Activated CD8-positive, alpha-beta memory T cell treated with anti-CD3 and anti-CD28 coated beads, Interleukin-2, amount 10 ng/mL, durations not matched to agents 7 days and 5 days (primary cell): Measurements from ENCODE around the gene LSMEM2. TPM values are rescaled to one million over a fixed set of nuclear protein-coding genes. Genes with fewer than 3 reads are reported as not detected.

Source experiments
- ATAC-seq: fragments of 150-1000 bp; cut with Tn5 transposase; one replicate; pipeline ENCODE4 v1.10.0; 2021; ENCODE audit warnings: moderate library complexity
- CTCF ChIA-PET: fragments of 350-600 bp; sonication (Branson Sonifier 250); formaldehyde crosslinking; loops from one replicate; lab custom pipeline; 2021; ENCODE audit warnings: antibody characterized with exemption; lab: Charles Lee
- DNase-seq: peaks from one replicate; pipeline ENCODE4 v3.0.0-alpha.2; 2020
- H3K27ac Mint-ChIP-seq: one replicate; pipeline ENCODE4 v1.8.0; 2021; ENCODE audit warnings: mild to moderate bottlenecking, mixed read lengths
- H3K27me3 Mint-ChIP-seq: one replicate; pipeline ENCODE4 v1.8.0; 2021; ENCODE audit warnings: mixed read lengths
- H3K36me3 Mint-ChIP-seq: one replicate; pipeline ENCODE4 v1.8.0; 2021; ENCODE audit warnings: mild to moderate bottlenecking, mixed read lengths
- H3K4me1 Mint-ChIP-seq: one replicate; pipeline ENCODE4 v1.8.0; 2021; ENCODE audit warnings: mixed read lengths
- H3K4me3 Mint-ChIP-seq: one replicate; pipeline ENCODE4 v1.8.0; 2021; ENCODE audit warnings: mild to moderate bottlenecking, moderate library complexity, mixed read lengths
- H3K9me3 Mint-ChIP-seq: one replicate; pipeline ENCODE4 v1.8.0; 2022; ENCODE audit warnings: low read depth, mixed read lengths
- total RNA-seq, 2 experiments: library from RNA; stranded (reverse); gene quantifications; one replicate each; pipeline ENCODE4 v1.2.3, GENCODE V29; 2021

Gene LSMEM2
- total RNA-seq, 2 experiments from 2014 or later = not detected

DNA sequence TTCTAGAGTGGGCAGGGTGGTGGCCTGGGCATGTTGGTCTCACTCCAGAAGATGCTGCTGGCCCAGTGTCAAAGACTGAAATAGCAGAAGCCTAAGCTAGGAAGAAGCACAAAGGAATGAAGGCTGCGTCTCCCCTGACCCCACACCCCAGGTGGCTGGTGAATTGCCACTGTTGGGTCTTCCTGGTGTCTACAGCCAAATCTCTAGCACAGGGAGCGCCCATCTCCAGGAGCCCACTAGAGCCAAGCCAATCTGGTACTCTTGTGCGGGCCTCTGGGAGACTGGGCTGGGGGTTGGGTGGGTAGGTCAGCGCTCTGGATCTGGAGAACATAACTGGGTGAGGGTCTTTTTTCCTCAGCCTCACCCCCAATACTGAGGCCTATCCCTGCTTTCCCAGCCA lies 48.2 kb downstream of the LSMEM2 start:
- CTCF ChIA-PET = interaction anchor here (0.7 to 18.0 kb wide), 9 partner anchors 10 to 133 kb away, joined by 3 to 266 read pairs (median 5); partner anchors contain the start of genes HYAL1, HYAL3, IFRD2 and LSMEM2
- H3K36me3 Mint-ChIP-seq = peaks cover 23% of the 10 kb centered on the region
- no peaks in the 10 kb centered on the region for H3K9me3 Mint-ChIP-seq

DNA sequence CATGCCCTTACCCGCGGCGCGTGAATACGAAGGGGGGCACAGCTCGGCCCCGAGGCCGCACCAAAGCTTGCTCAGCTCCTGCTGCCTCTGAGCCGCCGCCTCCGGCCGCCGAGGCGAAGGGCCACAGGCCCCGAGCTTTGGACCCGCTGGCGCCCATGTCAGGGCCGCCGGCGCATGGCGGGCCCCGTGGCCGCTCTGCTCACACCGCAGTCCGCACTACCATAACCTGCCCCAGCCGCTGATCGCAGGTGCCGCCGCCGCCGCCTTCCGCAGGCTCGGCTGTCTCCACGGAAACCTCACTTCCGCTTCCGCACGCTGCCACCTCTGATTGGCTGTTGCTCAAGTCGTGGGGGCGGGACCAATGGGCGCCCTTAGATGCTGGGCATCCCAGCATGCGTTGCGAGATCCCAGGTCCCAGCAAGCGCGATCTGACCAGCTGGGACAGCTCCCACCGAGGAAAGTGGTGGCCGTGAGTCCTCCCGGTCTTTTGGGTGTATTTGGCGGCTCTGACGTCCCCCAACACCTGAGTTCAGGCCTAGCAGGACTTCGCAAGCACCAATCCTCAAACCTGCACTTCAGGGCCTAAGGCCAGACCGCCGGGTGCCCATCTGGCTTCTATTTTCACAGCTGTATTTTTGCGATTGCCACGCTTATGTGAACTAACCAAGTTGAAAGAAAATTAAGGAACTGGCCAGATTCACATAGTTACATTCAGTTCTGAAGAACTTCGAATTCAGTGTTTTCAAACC lies 49.2 kb downstream of the LSMEM2 start, which contains the start of gene TUSC2:
Gene TUSC2, minus strand, starts transcription at position 281 of the 749 bp plus-strand sequence. Its CDS starts 124 bp downstream, at position 157.
- peak within 1 kb of the TSS; percentile 81 for H3K27ac Mint-ChIP-seq
- H3K27me3 Mint-ChIP-seq = no peaks in the 10 kb centered on the region
- H3K9me3 Mint-ChIP-seq = no peaks in the 10 kb centered on the region
- peaks cover 28% of the 10 kb centered on the region for H3K36me3 Mint-ChIP-seq
- CTCF ChIA-PET = interaction anchor here (0.9 to 18.0 kb wide), 12 partner anchors 10 to 134 kb away, joined by 3 to 266 read pairs (median 4); partner anchors contain the start of genes HYAL1, HYAL3, IFRD2 and LSMEM2
- peak within 1 kb of the TSS; percentile 78 for H3K4me3 Mint-ChIP-seq
- DNase-seq = peak; percentile 98
- peaks cover 33% of the 10 kb centered on the region for H3K4me1 Mint-ChIP-seq
- peak; percentile 92 for ATAC-seq

More for the DNA sequence above, 48.2 kb downstream of the LSMEM2 start:
- H3K27me3 Mint-ChIP-seq = no peaks in the 10 kb centered on the region
- H3K4me1 Mint-ChIP-seq = peaks cover 30% of the 10 kb centered on the region
- no peak for ATAC-seq
- DNase-seq = peak; percentile 39
- H3K27ac Mint-ChIP-seq = peak overlapping the region; percentile 67
- H3K4me3 Mint-ChIP-seq = peak overlapping the region; percentile 78

DNA sequence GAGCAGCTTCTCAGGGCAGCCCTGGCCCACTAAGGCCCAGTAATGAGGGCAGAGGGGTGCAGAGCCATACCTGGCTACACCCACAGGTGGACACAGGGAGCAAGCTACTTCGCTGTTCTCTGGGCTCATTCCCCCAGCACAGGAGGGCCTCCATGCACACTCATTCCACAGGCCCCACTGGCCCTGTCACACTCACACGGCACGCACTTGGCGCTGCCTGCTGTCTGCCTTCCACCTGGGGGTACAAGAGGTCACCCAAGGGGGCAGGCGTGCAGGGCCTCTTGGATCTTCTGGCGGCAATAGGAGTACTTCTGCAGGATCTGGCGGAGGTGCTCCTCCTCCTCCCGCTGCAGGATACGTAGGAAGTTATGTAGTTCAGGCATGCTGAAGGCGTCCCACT lies 51.4 kb downstream of the LSMEM2 start:
- CTCF ChIA-PET = interaction anchor here (18.0 kb wide), 1 partner anchor 31 kb away, joined by 266 read pairs; the partner anchor contains the start of genes HYAL1, HYAL3, IFRD2 and NAA80
- Mint-ChIP-seq H3K9me3 (no peaks in the 10 kb centered on the region), H3K4me3 (no peak overlapping the region), H3K27ac (peak overlapping the region; percentile 28), H3K36me3 (peaks cover 46% of the 10 kb centered on the region), H3K27me3 (no peaks in the 10 kb centered on the region), H3K4me1 (peaks cover 51% of the 10 kb centered on the region)
- ATAC-seq (no peak), DNase-seq (no peak)

DNA sequence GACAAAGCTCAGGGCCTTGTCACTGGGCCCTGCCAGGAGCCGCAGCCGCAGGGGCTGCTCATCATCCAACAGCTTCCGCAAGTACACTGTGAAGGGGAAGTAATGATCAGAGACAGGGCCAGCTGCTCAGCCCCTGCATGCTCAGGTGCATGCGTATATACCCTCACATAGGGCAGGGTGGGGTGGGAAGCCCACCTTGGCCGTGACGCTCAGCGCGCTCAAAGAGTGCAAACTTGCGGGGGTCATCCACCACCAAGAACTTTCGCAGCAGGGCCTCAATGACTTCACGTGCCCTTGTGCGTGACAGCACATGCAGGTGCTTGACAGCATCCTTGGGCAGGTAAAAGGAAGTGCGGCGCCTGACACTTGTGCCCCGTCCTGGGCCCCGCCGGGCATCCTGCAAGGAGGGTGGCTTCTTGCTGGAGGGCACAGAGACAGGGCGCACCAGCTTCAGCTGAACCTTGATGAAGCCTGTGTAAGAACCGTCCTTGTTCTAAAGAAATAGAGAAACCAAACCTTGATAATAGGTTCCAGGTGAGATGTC lies 52.5 kb downstream of the LSMEM2 start:
- DNase-seq = no peak
- no peak overlapping the region for H3K27ac Mint-ChIP-seq
- CTCF ChIA-PET = interaction anchor here (0.9 to 9.2 kb wide), 4 partner anchors 9 to 71 kb away, joined by 3 to 91 read pairs (median 3); partner anchors contain the start of genes CYB561D2, HYAL2 and NPRL2
- H3K4me3 Mint-ChIP-seq = no peak overlapping the region
- no peaks in the 10 kb centered on the region for H3K9me3 Mint-ChIP-seq
- H3K36me3 Mint-ChIP-seq = peaks cover 57% of the 10 kb centered on the region
- no peaks in the 10 kb centered on the region for H3K27me3 Mint-ChIP-seq
- H3K4me1 Mint-ChIP-seq = peaks cover 57% of the 10 kb centered on the region
- ATAC-seq = no peak

DNA sequence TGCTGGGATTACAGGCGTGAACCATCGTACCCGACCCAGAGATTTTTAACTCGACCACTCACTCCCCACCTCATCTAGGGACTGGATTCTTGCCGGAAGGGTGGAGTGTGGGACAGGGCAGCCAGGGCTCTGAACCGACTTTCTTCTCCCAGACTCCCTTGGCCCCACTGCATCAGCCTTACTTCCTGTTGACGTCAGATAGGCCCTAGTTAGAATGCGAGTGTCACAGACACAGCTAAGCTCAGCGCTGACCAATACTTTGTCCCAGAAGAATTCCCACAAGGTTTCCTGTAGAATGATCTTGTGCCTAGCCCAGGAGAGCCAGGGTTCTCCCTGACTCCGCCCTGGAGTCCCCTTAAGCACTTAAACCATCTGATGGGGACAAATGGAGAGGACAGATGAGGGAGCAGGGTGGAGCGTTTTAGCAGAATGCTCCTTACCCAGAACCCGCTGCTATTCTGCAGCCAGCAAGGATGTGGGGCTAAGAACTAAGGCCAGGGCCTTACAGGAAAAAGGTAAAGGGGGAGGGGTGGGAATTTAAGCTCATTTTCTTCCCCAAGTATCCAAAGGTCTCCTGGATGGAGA lies 54.9 kb downstream of the LSMEM2 start:
- Mint-ChIP-seq H3K27me3 (no peaks in the 10 kb centered on the region), H3K4me1 (peaks cover 44% of the 10 kb centered on the region), H3K27ac (peak overlapping the region; percentile 85), H3K4me3 (peak overlapping the region; percentile 44), H3K9me3 (no peaks in the 10 kb centered on the region), H3K36me3 (peaks cover 75% of the 10 kb centered on the region)
- ATAC-seq (no peak), DNase-seq (no peak)
- CTCF ChIA-PET = interaction anchor here (1.2 to 9.2 kb wide), 4 partner anchors 11 to 17 kb away, joined by 3 to 91 read pairs (median 7); partner anchors contain the start of genes CYB561D2, HYAL2 and NPRL2

DNA sequence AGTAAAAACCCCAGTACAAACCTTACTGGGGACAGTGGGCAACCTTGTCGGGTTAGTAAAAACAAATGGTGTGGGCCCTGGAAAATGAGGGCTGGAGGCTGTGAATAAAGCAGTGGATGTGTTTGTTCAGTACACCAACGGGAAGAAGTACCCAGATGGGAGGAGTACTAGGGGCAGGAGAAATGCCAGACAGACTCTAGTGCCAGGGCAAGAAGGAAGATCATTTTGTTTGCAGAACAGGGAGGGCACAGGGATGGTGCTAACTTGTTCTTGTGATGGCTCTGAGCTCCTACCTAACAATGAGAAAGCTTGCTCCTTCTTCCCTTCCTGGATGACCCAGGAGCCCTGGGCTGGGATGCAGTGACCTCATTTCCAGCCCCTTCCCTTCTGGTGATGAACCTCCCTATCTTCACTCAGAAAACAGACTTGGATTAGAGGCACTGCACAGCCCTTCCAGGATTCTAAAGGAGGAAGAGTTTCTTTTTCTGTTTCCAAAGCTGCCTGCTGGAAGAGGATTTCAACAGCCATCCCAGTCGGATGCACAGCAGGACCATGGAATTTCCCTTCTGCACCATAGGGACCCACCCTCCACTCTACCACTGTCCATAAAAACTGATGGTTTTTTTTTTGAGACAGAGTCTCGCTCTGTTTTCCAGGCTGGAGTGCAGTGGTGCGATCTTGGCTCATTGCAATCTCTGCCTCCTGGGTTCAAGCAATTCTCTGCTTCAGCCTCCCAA lies 55.6 kb downstream of the LSMEM2 start:
- H3K36me3 Mint-ChIP-seq = peaks cover 80% of the 10 kb centered on the region
- no peak for DNase-seq

DNA sequence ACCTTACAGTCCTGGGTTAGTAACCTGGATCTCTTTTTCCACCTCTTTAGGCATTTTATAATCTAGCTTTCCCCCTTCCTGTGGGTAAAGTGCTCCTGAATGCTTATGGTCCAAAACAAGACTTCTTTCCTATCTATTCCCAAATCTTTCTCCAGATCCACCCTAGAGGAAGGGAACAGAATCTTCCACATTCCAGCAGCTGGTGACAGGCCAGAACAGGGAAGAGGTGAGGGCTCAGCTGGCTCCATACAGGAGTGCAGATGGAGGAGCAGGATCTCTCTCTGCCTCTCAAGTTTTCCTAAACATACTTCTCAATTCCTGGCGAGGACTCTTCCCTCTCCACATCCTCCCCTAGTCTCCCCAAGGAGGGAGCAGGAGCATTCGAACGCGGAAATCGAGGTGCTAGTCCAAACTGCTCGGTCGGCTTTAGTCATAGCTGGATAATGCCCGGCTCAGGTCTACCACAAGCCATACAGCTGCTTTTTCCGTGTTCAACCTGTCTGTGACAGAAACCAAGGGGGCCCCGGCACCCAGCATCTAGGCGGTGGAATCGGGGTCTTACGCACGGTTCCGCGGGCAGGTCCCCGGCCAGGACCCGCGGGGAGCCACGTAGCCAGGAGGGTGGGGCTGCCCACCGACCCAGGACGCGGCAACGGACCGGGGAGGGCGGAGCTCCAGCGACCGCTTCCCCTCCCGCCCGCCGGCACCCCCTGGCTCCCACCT lies 57.7 kb downstream of the LSMEM2 start:
- ATAC-seq (peak; percentile 3), DNase-seq (peak; percentile 84)
- peaks cover 45% of the 10 kb centered on the region for H3K4me1 Mint-ChIP-seq
- CTCF ChIA-PET = interaction anchor here (0.8 to 9.2 kb wide), 20 partner anchors 9 to 274 kb away, joined by 3 to 91 read pairs (median 5); partner anchors contain the start of genes CISH, CYB561D2, GNAI2 and HEMK1
- H3K27me3 Mint-ChIP-seq = no peaks in the 10 kb centered on the region
- peak overlapping the region; percentile 94 for H3K27ac Mint-ChIP-seq
- peak overlapping the region; percentile 92 for H3K4me3 Mint-ChIP-seq
- H3K9me3 Mint-ChIP-seq = no peaks in the 10 kb centered on the region
- H3K36me3 Mint-ChIP-seq = peaks cover 69% of the 10 kb centered on the region

More for the DNA sequence above, 55.6 kb downstream of the LSMEM2 start:
- no peaks in the 10 kb centered on the region for H3K27me3 Mint-ChIP-seq
- no peak for ATAC-seq
- peaks cover 44% of the 10 kb centered on the region for H3K4me1 Mint-ChIP-seq
- CTCF ChIA-PET = interaction anchor here (1.2 to 9.2 kb wide), 5 partner anchors 12 to 88 kb away, joined by 3 to 91 read pairs (median 8); partner anchors contain the start of genes CYB561D2, HYAL2 and NPRL2
- H3K27ac Mint-ChIP-seq = peak overlapping the region; percentile 85
- peak overlapping the region; percentile 44 for H3K4me3 Mint-ChIP-seq
- no peaks in the 10 kb centered on the region for H3K9me3 Mint-ChIP-seq

DNA sequence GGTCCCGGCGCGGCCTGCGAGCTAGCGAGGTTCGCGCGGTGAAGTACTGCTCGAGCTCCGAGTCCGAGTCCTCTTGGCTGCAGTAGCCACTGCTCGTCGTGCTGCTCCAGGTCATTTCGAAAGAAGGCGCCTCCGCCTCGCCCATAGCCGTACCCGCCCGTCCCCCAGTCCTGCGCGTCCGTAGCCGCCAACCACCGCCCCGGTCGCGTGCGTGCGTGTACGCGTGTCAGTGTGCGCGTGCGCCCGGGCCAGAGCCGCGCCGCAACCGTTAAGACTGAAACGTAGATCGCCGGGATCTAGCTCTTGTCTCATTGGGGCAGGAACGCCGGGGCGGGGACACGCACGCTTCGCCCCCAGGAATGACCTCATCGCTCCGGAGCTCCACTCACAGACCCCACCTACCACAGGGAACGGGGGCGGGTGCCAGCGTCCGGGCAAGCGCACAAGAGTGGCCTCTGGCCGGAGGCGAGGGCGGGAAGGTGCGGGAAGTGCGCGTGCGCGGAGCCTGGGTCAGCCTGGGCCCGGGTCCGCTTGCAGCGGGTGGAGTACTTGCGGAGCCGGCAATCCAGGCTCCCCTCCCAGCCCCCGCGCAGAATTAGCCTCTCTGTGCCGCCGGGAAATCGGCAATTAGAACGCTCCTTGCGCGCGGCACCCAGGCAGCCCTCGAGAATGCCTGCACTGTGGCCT lies 58.4 kb downstream of the LSMEM2 start:
- no peaks in the 10 kb centered on the region for H3K27me3 Mint-ChIP-seq
- ATAC-seq = peak; percentile 74
- peaks cover 50% of the 10 kb centered on the region for H3K4me1 Mint-ChIP-seq
- peaks cover 63% of the 10 kb centered on the region for H3K36me3 Mint-ChIP-seq
- H3K4me3 Mint-ChIP-seq = peak overlapping the region; percentile 92
- peak; percentile 99 for DNase-seq
- CTCF ChIA-PET = interaction anchor here (0.8 to 9.2 kb wide), 21 partner anchors 9 to 276 kb away, joined by 3 to 91 read pairs (median 4); partner anchors contain the start of genes CISH, CYB561D2, GNAI2 and HEMK1
- H3K9me3 Mint-ChIP-seq = no peaks in the 10 kb centered on the region
- peak overlapping the region; percentile 94 for H3K27ac Mint-ChIP-seq

Other genes with a start within 250 kb of the LSMEM2 start
- 100 to 1,000 TPM; 176 to 202 TPM for gene RBM5, start 190.2 kb upstream of the LSMEM2 start, total RNA-seq
- under 1 TPM; 0.07 to 0.09 TPM for gene SEMA3F, start 123.8 kb upstream of the LSMEM2 start, total RNA-seq
- gene GNAT1, start 87.5 kb upstream of the LSMEM2 start, total RNA-seq = not detected
- not detected for gene SLC38A3, start 73.8 kb upstream of the LSMEM2 start, total RNA-seq
- gene GNAI2, start 42.9 kb upstream of the LSMEM2 start, total RNA-seq = 100 to 1,000 TPM; 450 to 509 TPM
- under 1 TPM; 0.16 to 0.70 TPM for gene SEMA3B, start 9.9 kb upstream of the LSMEM2 start, total RNA-seq
- 100 to 1,000 TPM in 1 of 2 experiments, 10 to 100 TPM in 1; 74.8 to 103 TPM for gene IFRD2, start 13.3 kb downstream of the LSMEM2 start, total RNA-seq
- gene HYAL3, start 20.3 kb downstream of the LSMEM2 start, total RNA-seq = 10 to 100 TPM; 13.0 to 14.3 TPM
- 10 to 100 TPM; 23.1 to 37.3 TPM for gene NAA80, start 20.3 kb downstream of the LSMEM2 start, total RNA-seq
- under 1 TPM; 0.14 to 0.15 TPM for gene HYAL1, start 24.5 kb downstream of the LSMEM2 start, total RNA-seq
- 1 to 10 TPM; 7.4 TPM for gene HYAL2, start 43.7 kb downstream of the LSMEM2 start, total RNA-seq
- gene TUSC2, start 49.1 kb downstream of the LSMEM2 start, total RNA-seq = 10 to 100 TPM; 20.4 to 25.0 TPM
- 100 to 1,000 TPM; 124 to 205 TPM for gene RASSF1, start 61.7 kb downstream of the LSMEM2 start, total RNA-seq
- 1 to 10 TPM; 2.4 to 2.9 TPM for gene ZMYND10, start 66.6 kb downstream of the LSMEM2 start, total RNA-seq
- gene NPRL2, start 71.7 kb downstream of the LSMEM2 start, total RNA-seq = 10 to 100 TPM; 45.3 to 49.7 TPM
- 10 to 100 TPM; 35.1 to 37.7 TPM for gene CYB561D2, start 71.8 kb downstream of the LSMEM2 start, total RNA-seq
- gene TMEM115, start 80.4 kb downstream of the LSMEM2 start, total RNA-seq = 10 to 100 TPM; 19.8 to 23.0 TPM
- 1 to 10 TPM in 1 of 2 experiments, under 1 TPM in 1; 0.56 to 1.1 TPM for gene CACNA2D2, start 224.5 kb downstream of the LSMEM2 start, total RNA-seq